ENCODE results near the gene SELENON.

Gene SELENON

GRCh38 chr1:25863486-25864262 is 63.7 kb downstream of the SELENON start:
- DNase-seq (ENCODE audit: low read depth in 2 of 2), result no peak

GRCh38 chr1:25864434-25864833 is 64.4 kb downstream of the SELENON start:
- no peak for DNase-seq (ENCODE audit: low read depth in 2 of 2)

GRCh38 chr1:25866288-25866687 is 66.3 kb downstream of the SELENON start:
- no peak for DNase-seq (ENCODE audit: low read depth in 2 of 2)

GRCh38 chr1:25867210-25867991 is 67.4 kb downstream of the SELENON start:
- no peak for DNase-seq (ENCODE audit: low read depth in 2 of 2)

Data from fibroblast of skin of left quadriceps (primary cell).